ENCODE measurements around the gene SLC39A11.

Gene SLC39A11

DNA sequence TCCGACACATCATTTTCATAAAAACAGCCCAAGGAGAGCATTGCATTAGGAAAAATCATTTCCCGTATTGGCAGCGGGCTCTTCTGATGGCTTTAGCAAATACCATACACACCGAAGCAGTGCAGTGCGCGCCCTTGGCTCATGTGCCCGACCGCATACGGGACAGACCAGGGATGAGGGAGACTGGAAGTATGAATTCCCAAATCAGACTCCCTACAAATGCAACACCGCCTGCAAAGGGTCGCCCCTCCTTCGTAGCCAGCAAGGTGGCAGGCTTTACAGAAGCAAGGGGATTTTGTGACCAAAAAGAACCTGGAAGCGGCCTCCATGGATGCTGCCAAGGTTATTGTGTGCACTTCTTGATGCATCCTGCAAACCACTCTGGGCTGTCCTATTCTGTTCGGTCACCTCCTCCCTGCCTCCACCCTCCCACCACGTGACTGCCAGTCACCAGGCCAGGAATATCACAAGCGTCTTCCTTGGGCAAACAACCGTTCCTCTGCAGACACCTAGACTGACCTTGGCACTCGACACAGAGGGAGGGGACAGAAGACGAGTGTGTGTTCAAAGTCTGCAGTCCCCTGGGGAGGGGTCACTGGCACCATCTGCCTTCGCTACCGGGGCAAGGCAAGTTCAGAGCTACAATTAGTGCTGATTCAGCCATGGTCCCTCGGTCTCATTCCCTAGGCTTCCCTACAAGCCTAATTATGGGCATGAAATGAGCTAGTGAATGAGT, 460.4 kb downstream of the SLC39A11 start:
- no peak for DNase-seq

DNA sequence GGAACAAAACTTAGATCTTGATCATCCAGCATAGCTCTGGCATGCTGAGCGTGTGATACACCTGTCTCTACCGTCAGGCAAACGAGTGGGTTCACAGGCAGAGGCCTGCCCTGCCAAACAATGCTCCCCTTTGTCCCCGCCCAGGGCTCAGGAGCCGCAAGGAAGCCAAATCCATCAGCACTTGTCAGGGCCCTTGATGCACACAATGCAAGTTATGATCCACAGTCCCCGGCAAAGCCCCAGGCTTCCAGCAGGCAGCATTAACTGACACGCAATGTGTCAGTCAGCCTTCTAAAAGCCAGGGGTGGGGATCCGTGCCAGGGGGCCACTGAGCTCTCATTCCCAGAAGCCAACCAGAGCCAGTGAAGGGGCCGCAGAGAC, 460.9 kb downstream of the SLC39A11 start:
- DNase-seq: no peak

DNA sequence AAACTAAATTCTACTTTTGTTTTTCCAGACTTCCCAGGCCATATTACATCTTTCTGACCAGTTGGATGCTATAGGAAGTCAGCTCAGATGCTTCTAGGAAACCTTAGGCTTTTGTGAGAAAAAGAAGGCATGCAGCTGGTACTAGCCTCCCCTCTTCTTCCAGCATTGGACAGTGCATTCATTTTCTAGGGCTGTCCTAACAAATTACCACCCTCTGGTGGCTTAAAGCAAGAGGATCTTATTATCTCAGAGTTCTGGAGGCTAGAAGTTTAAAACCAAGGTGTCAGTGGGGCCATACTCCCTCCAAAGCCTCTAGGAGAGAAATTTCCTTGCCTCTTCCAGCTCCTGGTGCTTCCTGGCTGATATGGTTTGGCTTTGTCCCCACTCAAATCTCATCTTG, 467.8 kb downstream of the SLC39A11 start:
- no peak for DNase-seq

DNA sequence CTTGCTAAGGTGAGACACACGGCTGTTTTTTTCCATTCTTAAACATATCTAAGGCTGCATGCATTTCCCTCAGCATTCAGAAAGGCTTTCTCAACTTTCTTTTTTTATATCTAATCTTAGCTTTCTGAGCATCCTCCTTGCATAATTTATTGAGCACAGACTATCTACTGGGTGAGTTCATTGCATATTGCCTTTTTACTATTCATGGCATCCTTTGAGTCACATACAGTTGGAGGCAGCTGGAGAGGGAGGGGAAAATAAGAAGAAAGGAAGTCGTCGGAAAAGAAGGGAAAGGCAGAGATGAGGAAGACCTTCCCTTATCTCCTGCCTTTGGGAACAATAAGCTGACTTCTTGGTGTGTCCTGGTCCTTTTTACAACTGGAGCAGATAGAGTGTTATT, 468.3 kb downstream of the SLC39A11 start:
- no peak for DNase-seq

DNA sequence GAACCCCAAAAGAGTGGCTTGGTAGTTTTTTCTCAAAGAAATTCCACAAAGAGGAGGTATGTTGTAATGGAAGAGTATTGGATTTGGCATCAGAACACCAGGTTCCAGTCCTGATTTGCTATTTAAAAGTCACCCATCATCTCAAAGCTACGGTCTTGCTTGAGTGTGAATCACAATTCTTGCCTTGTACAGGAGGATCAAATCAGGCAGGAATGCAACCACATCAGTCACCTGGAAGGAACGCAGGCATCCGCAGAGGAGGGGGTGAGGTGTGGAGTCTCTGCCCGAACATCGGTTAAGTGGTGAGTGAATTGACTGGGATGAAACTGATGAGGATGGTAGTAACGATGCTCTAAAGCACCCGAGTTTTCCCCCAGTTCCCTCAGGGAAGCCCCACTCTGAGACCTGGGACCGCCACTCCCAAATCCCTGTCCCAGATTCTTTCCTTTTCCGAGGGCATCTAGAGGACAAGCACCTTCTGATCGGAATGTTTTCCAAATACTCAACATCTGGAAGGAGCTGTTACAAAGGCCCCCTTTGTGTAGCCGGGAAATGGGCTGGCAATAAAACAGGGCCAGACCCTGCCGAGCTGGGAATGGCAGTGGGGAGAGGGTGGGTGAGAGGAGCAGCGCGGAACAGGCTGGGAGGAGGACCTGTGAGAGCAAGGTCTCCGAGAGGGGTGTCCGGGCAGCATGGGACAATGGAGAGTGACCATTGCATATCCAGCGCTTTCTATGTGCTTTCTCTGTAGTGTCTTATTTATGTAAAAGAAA, 469.6 kb downstream of the SLC39A11 start:
- DNase-seq: no peak

DNA sequence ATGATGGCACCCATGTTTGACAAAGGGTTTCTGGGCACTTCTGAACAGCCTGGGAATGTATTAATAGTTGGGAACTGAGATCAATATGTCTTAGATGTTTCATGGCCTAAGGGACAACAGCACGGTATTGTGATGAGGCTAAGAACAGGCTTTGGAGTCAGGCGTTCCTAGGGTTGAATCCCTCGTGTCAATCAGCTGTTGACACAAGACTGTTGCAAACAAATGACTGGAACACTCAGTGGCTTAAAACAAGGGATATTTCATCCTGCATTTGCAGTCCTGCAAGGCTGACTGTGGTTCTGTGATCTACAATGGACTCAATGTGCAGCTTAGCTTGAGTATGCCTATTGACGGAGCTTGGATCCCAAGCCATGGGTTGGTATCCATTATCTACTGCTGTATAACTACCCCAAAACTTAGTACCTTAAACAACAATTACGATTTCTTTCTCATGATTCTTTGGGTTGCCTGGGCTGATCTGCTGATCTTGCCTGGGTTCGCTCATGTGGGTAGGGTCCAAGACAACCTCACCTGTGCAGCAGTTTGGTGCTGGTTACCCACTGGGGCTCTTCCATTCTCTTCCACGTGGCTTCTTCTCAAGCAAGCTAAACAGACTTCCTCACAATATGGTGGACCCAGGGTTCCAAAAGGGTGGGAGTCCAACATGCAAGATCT, 472.4 kb downstream of the SLC39A11 start:
- DNase-seq: no peak

DNA sequence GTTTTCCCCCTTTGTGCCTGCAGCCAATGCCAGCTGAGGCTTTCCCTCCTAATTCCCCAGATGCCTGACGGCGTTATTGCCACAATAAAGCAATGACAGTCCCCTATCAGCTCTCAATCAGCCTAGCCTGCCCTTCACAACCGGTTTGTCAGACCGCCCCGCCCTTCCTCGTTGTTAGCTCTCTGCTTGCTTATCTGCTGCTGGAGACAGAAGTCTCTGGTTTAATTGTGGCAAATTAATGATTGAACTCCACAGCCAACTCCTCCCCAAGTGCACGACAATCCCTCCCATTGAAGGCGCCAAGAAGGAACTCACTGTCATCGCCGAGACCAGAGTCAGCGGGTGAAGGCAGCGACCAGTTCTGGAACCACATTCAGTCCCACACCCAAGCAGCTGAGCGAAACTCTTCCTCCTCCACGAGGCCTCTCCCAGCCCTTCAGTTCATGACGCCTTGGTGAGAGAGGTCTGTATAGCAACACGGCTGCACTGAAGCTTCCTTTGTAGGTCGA, 474.4 kb downstream of the SLC39A11 start:
- no peak for DNase-seq

DNA sequence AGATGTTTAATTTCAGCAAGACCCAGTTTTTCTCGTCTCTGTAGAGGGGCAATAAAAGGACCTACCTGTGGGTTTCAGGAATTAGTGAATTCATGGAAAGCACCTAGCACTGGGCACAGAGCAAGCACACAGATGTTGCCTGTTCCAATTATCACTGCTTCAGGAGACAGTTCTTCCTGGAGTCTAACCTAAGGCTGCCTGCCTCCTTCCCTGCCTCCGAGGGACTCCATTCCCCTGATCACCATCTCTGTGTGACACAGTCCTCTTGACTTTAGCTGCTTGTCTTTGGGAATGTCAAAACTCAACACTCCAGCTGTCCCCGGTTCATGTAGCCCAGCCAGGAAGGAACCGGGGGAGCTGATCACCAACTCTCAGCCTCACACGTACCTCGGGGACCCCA, 474.9 kb downstream of the SLC39A11 start:
- no peak for DNase-seq

DNA sequence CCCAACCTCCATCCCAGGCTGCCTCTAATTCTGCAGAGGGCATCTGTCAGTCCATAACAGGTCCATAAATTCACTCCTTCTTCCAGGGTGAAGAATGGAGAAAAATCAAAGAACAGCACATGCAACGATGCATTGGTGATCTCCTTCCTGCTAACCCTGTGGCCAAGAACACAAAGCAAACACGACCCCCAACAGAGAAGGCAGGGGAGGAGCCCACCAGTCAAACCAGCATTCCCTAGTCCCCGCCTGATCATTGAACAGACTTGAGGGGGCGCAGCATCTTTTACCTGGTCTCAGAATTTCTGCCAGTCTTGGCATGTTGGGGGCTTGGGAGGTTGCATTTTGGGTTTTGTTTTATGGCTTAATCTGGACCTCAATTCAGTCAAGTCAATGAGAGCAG, 476.0 kb downstream of the SLC39A11 start:
- DNase-seq: no peak

DNA sequence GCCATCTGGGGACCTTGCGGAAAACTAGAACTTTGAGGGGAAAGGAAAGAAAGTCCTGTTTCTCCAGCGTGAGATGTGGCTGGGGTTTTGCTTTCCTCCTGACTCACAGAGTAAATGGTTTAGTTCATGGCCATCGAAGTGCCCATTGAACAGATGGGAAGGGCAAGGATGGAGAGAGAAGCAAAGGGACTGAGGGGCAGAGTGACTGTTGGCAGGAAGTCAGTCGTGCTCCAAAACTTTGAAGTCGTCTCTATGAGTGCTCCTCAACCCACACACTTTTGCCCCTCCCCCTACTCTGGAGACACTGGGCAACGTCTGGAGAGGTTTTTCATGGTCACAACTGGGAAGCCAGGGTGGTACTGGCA, 476.9 kb downstream of the SLC39A11 start:
- DNase-seq: no peak

DNA sequence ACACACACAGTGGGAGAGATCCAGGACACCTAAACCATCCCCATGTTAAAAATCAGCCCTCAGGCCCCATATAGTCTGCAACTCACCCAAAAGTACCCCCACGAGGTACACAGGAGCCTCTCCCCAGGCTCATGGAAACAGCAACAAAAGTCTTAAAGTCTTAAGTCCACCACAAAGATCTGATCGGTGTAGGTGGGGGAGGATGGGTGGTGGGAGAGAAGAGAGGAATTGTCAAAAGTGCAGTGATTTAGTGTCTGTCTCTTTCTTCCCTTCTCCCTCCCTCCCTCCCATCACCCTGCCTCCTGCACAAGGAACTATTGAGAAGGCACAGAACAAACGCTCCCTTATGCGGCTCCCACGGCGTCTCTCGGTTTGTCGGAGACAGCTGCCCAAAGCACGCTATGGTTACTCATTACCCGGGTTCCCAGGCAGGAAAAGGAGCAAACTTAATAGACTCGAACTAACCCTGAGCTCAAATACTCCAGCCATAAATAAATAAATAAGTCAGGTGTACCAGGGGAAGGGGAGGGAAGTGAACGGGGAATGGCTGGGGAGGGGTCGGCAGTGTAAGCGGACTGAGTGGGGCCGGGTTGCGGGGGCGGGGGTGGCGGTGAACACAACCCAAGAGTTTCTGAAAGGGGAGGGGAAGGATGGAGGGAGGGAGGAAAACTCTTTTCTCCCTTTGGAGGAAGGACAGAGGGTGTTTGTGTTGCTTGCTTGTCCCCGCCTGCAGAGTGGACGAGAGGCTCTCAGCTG, 477.4 kb downstream of the SLC39A11 start:
- no peak for DNase-seq

DNA sequence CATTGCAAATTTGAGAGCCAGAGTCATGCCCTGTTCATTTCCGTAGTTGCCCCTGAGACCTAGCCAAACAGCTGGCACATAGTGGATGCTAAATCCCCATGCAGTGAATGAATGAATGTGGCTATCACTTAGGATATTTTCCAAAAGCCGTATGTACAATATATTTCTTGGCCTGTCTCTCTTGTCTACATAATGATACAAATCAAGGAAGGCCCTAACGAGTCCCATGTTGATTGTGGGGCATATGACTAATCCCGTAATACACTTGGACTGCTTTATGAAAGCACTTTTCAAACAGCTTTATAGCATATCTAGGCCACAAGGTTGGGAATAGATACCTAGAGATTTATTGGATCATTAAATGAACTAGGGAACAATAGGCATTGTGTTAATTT, 478.0 kb downstream of the SLC39A11 start:
- DNase-seq: no peak

DNA sequence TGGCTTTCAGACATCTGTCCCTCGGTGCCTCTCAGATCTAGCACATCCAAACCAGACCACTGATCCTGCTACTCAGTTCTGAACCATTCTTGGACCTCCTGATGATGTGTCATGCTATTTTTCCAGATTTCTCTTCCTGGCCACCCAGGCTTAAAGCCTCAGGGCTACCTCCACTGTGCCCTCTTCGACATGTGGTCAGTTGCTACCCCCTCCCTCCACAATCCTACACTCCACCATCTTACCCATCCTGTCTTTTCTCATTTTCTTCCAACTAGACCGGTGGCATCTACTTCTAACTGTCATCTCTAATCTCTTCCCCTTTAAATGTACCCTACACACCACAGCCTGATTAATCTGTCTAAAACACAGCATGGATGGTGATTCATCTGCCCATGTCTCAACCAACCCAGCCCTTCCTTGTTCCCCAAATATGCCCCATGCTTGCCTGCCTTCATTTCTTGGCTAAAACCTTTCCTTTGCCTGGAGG, 478.6 kb downstream of the SLC39A11 start:
- DNase-seq: no peak

DNA sequence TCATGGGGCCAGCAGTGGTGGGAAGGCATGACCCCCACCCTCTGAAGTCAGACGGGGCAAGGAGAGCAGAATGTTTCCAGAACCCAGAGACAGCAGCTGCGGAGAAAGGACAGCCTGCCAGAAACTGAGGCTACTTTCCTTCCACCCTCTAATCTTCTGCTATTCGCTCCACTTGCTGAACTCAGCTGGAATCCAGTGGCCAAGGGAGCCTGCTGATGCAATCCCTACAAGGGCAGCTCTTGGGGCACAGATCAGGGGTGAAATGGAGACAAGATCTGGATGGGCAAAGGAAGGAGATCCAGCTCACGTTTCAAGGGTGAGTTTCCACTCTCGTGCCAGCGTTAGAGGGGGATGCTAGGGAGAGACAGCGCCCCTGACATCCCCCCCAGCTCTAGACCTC, 479.1 kb downstream of the SLC39A11 start:
- DNase-seq: no peak

DNA sequence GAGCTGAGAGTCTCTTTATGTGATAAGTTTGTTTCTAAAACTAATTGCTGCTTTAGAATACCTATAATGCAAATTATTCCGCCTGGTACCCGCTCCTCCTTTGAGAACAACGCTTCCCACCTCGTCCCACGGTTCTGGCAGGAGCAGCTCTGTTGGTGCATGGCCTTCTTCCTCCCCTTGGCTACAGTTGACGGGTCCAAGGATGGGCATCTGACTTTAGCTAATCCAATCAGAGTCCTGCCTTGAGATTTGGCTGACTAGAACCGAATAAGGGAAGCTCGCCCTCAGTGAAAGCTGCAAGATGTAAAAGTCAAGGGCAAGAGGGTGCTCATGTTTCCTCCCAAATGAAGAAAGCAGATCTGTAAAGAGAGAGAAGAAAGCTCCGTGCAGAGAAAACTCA, 481.3 kb downstream of the SLC39A11 start:
- DNase-seq: no peak

DNA sequence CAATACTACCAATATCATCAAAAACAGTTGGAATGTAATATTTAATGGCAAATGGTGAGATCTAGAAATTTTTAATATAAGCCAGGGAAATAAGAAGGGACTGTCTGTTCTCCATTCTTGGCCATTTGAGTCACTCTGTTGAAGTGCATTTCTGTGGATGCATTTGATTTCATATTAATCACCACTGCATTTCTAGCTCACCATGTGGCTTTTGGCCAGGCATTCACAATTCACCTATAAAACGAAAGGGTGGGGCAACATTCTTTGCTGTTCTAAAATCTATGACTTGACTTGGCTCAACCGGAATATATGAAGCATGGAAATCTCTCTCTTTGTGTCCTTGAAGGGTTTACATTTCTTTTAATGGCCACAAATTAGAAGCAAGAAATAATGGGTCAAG, 483.0 kb downstream of the SLC39A11 start:
- DNase-seq: no peak

DNA sequence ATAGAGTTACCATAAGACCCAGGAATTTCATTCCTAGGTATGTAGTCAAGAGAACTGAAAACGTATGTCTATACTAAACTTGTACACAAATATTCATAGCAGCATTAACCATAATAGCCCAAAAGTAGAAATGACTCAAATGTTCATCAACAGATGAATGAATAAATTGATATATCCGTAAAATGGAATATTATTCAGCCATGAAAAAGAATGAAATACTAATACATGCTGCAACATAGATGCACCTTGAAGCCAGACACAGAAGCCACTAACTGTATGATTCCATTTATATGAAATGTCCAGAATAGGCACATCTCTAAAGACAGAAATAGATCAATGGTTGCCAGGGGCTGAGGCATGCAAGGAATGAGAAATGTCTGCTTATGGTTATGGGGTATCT, 484.1 kb downstream of the SLC39A11 start:
- DNase-seq: no peak

DNA sequence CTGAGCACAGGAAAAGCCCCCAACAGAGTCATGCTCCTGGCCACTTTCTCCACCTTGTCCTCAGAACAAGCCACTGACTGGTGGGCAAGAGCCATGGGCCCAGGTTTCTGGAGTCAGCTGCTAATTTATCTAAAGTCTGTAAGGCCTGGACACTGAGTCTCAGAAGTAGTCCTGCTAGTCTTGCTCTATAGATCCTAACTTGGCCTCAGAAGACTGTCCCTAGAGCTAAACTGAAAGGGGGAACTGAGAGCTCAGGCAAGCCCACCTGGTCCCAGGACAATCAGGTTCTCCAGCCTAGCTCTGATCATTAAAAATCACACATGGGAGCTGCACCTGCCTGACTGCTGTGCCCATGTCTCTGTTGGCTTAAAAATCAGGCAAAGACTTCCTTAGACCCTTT, 485.8 kb downstream of the SLC39A11 start:
- no peak for DNase-seq

DNA sequence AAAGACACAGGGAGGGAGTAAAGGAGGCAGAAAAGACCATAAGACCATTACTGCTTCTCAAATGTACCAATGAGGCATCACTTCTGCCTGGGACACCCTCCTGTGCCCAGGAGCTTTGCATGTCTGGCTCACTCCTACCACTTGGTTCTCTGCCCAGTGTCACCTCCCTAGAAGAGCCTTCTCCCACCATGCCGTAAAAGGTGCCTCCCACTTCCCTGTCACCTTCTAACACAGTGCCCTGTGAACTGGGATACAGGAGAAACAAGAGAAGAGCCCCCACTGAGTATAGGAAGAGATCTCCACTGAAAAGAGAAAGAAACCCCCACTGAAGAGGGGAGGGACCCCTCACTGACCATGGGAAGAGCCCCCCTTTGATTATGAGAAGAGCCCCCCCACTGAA, 486.9 kb downstream of the SLC39A11 start:
- DNase-seq: no peak

DNA sequence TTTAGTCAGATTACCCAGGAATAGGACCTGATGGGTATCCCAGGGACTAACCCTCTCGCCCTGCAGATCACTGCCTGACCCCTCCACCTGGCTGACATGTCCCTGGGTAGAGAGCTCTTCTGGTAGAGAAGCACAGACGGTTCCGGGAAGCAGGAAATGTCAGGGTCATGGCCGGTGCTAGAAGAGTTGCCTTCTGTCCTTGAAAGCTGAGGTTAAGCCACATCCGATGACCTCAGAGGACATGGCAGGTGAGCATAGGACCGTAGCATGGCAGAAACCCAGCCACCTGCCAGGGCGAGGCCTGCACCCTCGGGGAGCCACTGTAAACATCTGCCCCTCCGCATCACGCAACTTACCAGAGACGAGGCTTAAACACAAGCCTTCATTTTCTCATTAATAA, 488.0 kb downstream of the SLC39A11 start:
- no peak for DNase-seq

DNA sequence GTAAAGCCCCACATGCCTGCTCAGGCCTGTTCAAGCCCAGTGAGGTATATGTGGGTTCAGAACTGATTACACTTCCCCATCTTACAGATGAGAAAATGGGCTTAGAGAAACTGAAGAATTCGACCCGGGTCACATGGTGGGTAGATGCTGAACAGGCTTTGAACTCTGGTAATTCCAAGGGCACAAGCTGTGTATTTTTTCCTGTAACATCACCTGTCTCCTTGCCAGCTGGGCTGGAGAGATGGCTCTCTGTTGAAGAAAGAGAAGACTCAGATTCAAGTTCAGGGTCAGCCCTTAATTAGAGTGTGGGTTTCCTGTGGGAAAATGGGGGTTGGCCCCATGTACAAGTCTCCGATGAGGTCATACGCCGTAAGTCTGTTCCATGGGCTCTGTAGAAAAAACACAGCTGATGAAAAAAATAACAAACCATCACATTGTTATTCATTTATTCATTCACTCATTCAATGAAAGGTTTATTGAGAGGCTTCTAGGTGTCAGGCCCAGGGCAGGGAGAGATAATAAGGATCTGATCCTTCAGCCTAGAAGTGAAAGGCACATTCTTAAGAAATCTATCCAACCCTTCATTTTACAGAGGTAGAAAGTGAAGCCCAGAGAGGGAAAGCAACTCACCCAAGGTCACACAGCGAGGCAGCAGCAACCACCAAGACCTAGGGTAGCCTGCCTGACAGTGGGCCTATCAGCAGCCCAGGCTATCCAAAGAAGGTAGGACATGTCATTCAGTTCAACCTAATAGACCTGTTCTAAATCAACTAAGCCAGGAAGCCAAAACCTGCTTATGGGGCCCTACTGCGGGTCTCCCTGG, 488.9 kb downstream of the SLC39A11 start:
- DNase-seq: no peak

All from NCI-H446 treated with DMSO at 0.1 percent for 48 hours (cell line).